HG03066 (cell line): ENCODE data around the gene MED13L.

Source experiments
- ATAC-seq: cut with Tn5 transposase; IDR thresholded peaks from one replicate; pipeline ENCODE4 v1.9.1; 2021; ENCODE audit warnings: low read depth; ENCODE audit not compliant: unreplicated experiment

The MED13L gene

DNA sequence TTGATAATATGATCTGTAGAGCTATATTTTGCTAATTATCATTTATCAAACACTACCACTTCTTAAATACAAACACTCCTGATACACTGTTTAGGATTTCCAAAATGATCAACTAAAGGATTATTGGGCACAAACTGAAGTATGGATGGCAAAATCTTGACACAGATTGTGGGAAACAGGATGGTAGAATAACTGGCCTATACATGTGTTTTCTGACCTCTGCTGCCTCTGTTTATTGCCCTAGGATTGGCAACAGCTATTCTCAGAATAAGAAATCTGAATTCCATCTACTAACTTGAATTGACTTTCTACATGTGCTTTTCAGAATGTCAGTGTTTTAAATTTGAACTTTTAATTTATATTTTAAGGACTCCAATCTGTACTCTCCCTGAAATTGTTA lies 209.1 kb downstream of the MED13L start:
- ATAC-seq, result no peak

- ATAC-seq, result no peak
These were observed 209.6 kb downstream of the MED13L start for GRCh38 chr12:116067892-116068291.

GRCh38 chr12:116066381-116067230 lies 210.9 kb downstream of the MED13L start:
- ATAC-seq, result no peak

- ATAC-seq, result no peak
These were observed 211.9 kb downstream of the MED13L start for GRCh38 chr12:116065606-116066005.

- ATAC-seq, result no peak
These were observed 213.0 kb downstream of the MED13L start for GRCh38 chr12:116064493-116064892.

- no peak for ATAC-seq
These were observed 214.8 kb downstream of the MED13L start for GRCh38 chr12:116062698-116063097.

GRCh38 chr12:116060764-116061163 lies 216.7 kb downstream of the MED13L start:
- peak; percentile 76 for ATAC-seq

DNA sequence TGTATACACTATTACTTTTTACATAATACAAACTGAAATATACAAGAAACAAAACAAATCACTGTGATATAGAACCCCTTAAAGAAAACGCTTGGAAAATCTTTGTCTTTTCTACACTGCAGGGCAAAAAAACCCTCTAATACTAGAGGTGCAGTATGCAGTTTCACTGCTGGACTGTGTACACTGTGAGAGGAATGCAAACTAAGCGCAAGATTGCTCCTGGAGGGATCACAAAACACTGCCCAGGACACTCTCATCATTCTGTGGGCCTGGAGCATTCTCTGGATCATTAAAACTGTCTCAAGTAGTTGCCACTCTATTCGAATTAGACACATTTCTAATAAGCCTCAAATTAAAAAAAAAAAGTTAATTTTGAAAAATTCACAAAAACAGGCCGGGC lies 217.6 kb downstream of the MED13L start:
- ATAC-seq, result no peak

- no peak for ATAC-seq
These were observed 218.9 kb downstream of the MED13L start for GRCh38 chr12:116058574-116058973.

GRCh38 chr12:116057356-116057755 lies 220.1 kb downstream of the MED13L start:
- no peak for ATAC-seq

DNA sequence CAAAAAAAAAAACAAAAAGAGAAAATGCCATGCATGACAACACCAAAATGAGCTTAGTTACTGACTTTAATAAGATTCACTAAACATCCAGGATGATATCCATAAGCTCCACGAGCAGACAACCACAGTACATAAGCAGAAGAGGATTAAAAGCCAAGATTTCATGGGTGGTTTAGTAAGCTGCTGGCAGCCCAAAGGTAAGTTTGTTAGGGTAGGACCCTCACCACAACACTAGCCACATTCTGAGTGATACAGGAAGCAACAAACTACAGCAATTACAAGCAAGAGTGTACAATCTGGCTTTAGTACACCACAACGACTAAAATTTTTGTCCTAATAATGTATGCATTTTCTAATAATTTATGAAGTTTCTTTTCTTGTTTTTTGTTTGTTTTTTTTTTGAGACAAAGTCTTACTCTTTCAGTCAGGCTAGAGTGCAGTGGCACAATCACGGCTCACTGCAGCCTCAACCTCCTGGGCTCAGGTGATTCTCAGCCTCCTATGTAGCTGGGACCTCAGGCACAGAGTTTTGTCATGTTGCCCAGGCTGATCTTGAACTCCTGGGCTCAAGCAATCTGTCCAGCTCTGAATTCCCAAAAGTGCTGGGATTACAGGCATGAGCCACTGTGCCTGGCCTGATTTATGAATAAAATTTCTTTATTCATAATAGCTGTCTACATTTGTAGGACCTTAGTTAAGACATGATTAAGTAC lies 221.4 kb downstream of the MED13L start:
- no peak for ATAC-seq

DNA sequence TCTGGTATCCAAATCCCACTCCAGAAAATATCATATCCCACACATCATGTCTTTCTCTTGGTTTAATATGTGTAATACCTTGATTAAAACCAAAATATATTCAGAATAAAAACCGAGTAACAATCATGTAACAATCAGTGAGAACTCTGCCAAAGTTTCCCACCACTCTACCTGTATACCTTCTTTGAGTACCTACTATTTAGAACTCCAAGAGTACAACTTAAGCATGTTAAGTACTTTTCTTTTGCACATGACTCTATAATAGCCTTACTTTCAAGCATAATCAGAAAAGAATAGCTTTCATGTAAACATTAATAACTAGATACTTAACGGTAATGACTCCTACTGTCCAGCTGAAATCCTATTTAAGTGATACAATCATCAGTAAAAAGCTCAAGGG lies 223.2 kb downstream of the MED13L start:
- ATAC-seq, result no peak

DNA sequence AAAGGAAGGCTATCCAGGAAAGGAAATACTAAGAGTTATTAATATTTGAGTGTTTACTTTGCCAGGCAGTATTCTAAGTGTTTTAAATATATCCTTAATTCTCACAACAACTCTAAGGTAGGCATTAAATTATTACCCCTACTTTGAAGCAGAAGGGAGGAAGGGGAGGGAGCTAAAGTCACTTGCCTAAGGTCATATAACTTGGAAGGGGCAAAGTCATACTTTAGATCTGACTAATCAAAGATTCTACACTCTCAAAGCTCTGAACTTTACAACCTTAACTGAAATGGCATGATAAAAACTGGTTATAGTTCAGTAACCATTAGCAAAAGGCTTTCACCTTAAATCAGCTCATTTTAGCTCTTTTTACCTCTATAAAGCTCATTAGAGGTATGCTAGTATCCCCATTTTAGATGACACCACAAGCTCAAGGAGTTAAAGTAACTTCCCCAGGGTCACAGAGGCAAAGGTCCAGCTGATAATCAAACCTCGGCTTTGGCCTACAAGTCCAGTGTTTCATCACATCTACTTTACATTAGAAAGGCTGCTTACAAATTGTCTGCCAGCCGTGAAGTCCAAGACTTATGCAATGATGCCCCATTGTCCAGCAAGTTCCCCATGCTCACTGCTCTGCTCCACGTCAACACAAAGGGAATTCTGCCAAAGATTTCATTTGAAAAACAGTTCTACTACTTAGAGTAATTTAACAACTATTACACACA lies 223.9 kb downstream of the MED13L start:
- ATAC-seq, result no peak

DNA sequence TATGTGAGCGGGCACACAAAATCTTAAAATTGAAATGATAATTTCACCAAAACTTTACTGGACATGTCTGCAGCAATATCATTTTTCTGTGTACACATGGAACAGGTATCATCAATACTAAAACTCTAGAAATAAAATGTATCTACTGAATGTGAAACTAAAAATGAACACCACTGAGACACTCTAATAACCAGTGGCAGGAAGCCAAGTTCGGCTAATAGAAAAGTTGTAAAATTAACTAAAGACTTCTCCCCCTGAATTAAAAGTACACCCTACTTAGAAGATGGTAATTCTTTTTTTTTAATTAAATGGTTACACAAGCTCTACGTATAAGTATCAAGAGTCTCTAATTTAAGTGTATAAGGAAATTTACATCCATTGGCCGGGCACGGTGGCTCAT lies 227.2 kb downstream of the MED13L start:
- ATAC-seq, result no peak

DNA sequence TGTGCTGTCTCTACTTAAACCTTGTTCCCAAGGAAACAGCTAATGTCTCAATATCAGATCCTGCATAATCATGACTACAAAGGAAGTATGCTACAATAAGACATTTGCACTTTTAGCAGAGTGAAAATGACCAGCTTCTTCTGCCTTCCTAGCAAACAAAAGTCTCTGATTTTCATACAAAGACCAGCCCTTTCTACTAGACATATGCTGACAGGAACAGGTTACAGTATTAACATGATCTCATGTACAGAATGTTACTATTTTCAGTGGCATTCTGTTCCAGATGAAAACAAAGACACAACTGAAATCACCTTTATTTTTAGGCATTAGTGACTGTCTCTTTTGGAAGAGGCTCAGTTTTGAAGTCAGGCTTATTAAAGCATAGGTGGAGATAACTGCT lies 228.6 kb downstream of the MED13L start:
- ATAC-seq, result no peak

DNA sequence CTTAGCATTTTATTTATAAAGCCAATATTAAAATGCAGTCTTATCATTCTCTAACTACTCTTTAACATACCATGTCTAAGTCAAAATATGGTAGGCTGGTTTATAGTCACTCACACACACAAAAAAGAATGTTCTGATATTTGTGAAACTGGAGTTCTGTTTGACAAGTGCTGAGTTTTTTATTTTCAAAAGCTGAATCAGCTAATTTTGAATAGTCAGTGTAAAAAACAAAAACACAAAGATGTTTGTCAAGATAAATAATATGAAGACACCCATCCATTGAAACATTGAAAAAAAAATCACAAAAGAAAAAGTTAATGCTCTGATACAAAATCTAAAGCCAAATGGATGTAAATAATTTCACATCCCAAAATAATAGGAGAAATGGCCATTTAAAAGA lies 231.5 kb downstream of the MED13L start:
- ATAC-seq, result no peak

DNA sequence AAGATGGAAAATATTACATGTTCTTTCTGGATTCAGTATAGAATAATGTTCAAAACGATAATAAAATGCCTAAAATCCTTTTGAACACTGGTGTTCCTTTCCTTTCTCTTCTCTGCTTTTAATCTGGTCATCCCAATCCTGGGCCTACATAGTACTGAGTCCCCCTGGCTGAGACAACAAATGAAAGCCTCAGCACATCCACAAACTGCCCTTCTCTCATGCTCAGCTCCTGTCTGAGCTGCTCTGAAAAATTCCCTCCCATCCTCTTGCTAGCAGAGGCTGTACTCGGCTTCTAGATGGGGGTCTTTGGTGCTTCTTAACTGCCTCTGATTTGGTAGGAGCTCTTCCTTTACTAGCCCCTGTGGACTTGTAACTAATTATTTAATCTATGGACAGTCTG lies 232.3 kb downstream of the MED13L start:
- no peak for ATAC-seq

DNA sequence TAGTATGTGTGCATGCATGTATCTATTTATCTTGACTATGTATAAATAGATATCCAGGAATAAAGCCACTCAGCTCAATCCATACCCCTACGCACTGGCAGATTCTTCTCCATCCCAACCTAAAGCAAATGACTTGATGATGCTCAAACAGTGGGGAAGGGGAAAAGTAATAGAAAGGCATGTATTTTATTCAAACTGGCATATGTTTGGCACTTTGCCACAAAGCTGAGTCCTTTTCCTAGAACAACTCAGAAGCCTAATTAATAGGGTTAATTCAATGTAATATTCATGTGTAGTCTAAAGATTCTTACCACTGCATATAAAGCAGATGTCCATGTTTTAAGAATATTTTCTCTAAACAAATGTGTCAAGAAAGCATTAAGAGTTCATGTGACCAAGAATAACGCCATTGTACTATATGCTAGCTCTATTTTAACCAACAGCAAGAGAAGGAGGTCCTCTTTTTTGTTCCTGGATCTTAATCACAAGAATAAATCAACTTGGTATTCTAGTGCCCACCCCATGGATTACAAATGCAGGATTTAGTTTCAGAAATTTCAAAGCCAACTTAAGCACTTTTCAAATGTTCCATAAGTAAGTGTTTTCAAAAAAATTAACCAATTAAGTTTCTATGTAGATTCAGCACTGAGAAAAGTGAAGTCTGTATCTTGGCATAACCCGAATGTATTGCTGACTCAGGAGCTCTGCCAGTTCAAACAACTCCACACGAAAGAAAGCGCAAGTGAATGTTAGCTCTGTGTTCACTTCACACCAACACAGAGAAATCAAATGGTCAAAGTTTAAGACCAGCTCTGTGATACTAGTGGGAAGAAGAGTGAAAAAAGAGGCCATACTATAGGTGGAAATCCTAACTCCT lies 233.6 kb downstream of the MED13L start:
- no peak for ATAC-seq

DNA sequence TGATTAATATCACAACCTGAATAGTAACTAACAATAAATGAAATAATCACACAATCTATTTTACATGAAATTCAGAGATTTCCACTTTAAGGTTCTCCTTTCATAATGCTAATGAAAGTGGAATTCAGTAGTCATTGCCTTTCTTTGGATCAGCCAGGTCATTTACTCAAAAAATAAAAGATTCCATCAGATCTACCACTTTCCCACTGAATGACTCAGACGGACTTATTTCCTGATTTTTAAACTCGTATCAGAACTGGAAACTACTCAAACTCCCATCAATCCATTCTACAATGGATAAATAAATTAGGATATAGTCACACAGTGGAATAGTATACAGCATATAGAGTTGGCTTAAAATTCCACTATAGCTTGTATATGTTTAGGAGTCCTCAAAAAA lies 237.1 kb downstream of the MED13L start:
- no peak for ATAC-seq

- ATAC-seq, result no peak
These were observed 238.4 kb downstream of the MED13L start for GRCh38 chr12:116039081-116039480.
